Vagina (tissue), 2 donors: ENCODE data around the gene DGKH. TPM values are rescaled to one million over a fixed set of nuclear protein-coding genes. Genes with fewer than 3 reads are reported as not detected.
"Not testable (repeated sequence)": the region's sequence is repeated elsewhere in the genome, so short reads cannot be mapped to it uniquely, and the experiment has no call there.

Experiments
- DNase-seq, 2 donors: peaks; one replicate each; pipeline ENCODE4 v3.0.0-alpha.2; 2017; ENCODE audit errors: extremely low spot score in 2 of 2
- H3K27ac ChIP-seq: fragments of 200-600 bp; sonication (generic); one replicate; pipeline ENCODE4 v1.5.1; 2019
- H3K27me3 ChIP-seq: fragments of 200-600 bp; sonication (generic); one replicate; pipeline ENCODE4 v1.5.1; 2019
- H3K36me3 ChIP-seq, 2 donors: fragments of 200-600 bp; sonication (generic); one replicate each; pipeline ENCODE4 v1.5.1; 2017 to 2019
- H3K4me1 ChIP-seq: fragments of 200-600 bp; sonication (generic); one replicate; pipeline ENCODE4 v1.5.1; 2019
- H3K4me3 ChIP-seq, 2 donors: fragments of 200-600 bp; sonication (generic); 1 replicate in 1 of 2; 2 replicates in 1 of 2; pipeline ENCODE4 v1.5.1; 2016 to 2019
- H3K9me3 ChIP-seq: fragments of 200-600 bp; sonication (generic); one replicate; pipeline ENCODE4 v1.5.1; 2019
- CTCF ChIP-seq, 3 experiments: fragments of 450-650 bp in 2 of 3; fragments of 200-600 bp in 1 of 3; sonication (generic) in 1 of 3; IDR thresholded peaks; one replicate each; pipeline ENCODE4 v1.5.1; 2017 to 2019; ENCODE audit warnings: antibody characterized with exemption in 3 of 3, mild to moderate bottlenecking in 2 of 3, moderate library complexity in 2 of 3
- POLR2A ChIP-seq, 2 donors: fragments of 450-650 bp; IDR thresholded peaks; one replicate each; pipeline ENCODE4 v1.6.1; 2017; ENCODE audit warnings: antibody characterized with exemption in 2 of 2, mild to moderate bottlenecking in 2 of 2, moderate library complexity in 2 of 2
- POLR2AphosphoS5 ChIP-seq, 2 donors: sonication (generic); formaldehyde crosslinking; IDR thresholded peaks; one replicate each; pipeline ENCODE4 v1.9.0; 2017; ENCODE audit warnings: antibody characterized with exemption in 2 of 2, mild to moderate bottlenecking in 2 of 2, low read depth in 1 of 2; ENCODE audit not compliant: insufficient read depth in 1 of 2
- intact Hi-C: fragments of 100-400 bp; cut with DNase I; formaldehyde crosslinking; loops from one replicate; pipeline ENCODE4 v1.15.1; 2023
- total RNA-seq: library from RNA; depleted of rRNA; stranded (reverse); fragments of >200 nt; gene quantifications from one replicate; pipeline ENCODE4 v1.2.3, GENCODE V29; 2016

The DGKH gene
- total RNA-seq, 1 donor from 2014 or later: 29.7 TPM

- no peak for DNase-seq
- no peak overlapping the region for H3K4me3 ChIP-seq
- H3K27me3 ChIP-seq: no peaks in the 10 kb centered on the region
- intact Hi-C loops: loop anchor here (1.0 kb wide), 1 partner anchor 12 kb away; no protein-coding TSS in a partner anchor
- no peak for TF ChIP-seq POLR2AphosphoS5 (IDR thresholded peaks at IDR 0.05; ENCODE audit: insufficient read depth in 1 of 2, low read depth in 1 of 2)
- no peak for TF ChIP-seq CTCF (IDR thresholded peaks at IDR 0.05)
- no peak for TF ChIP-seq POLR2A (IDR thresholded peaks at IDR 0.05)
- no peaks in the 10 kb centered on the region for H3K9me3 ChIP-seq
- no peaks in the 10 kb centered on the region for H3K36me3 ChIP-seq
- H3K27ac ChIP-seq: no peak overlapping the region
- no peaks in the 10 kb centered on the region for H3K4me1 ChIP-seq
These were observed 88.1 kb downstream of the DGKH start for GRCh38 chr13:42136518-42136917.

GRCh38 chr13:42137856-42138537 lies 89.5 kb downstream of the DGKH start:
- intact Hi-C loops: no loop called here
- H3K4me3 ChIP-seq: no peak overlapping the region
- no peaks in the 10 kb centered on the region for H3K9me3 ChIP-seq
- no peak overlapping the region for H3K27ac ChIP-seq
- no peaks in the 10 kb centered on the region for H3K27me3 ChIP-seq
- no peaks in the 10 kb centered on the region for H3K4me1 ChIP-seq
- no peak for TF ChIP-seq POLR2AphosphoS5 (IDR thresholded peaks at IDR 0.05; ENCODE audit: insufficient read depth in 1 of 2, low read depth in 1 of 2)
- TF ChIP-seq POLR2A (IDR thresholded peaks at IDR 0.05): no peak
- TF ChIP-seq CTCF (IDR thresholded peaks at IDR 0.05): no peak
- no peak for DNase-seq
- H3K36me3 ChIP-seq: no peaks in the 10 kb centered on the region

GRCh38 chr13:42140494-42140893 lies 92.0 kb downstream of the DGKH start:
- H3K9me3 ChIP-seq: no peaks in the 10 kb centered on the region
- H3K36me3 ChIP-seq: no peaks in the 10 kb centered on the region
- H3K27me3 ChIP-seq: no peaks in the 10 kb centered on the region
- no peak overlapping the region for H3K27ac ChIP-seq
- H3K4me1 ChIP-seq: no peaks in the 10 kb centered on the region
- no peak for DNase-seq
- TF ChIP-seq POLR2A (IDR thresholded peaks at IDR 0.05) (no peak), POLR2AphosphoS5 (IDR thresholded peaks at IDR 0.05; ENCODE audit: insufficient read depth in 1 of 2, low read depth in 1 of 2) (no peak), CTCF (IDR thresholded peaks at IDR 0.05) (no peak)
- no peak overlapping the region for H3K4me3 ChIP-seq
- intact Hi-C loops: no loop called here

GRCh38 chr13:42141052-42141451 lies 92.6 kb downstream of the DGKH start:
- H3K9me3 ChIP-seq, H3K4me1 ChIP-seq, H3K27me3 ChIP-seq, H3K27ac ChIP-seq, H3K4me3 ChIP-seq, H3K36me3 ChIP-seq, intact Hi-C loops, DNase-seq: not testable (repeated sequence)

- DNase-seq: no peak
- Histone ChIP-seq H3K27me3 (no peaks in the 10 kb centered on the region), H3K27ac (no peak overlapping the region), H3K4me1 (no peaks in the 10 kb centered on the region), H3K4me3 (no peak overlapping the region), H3K9me3 (no peaks in the 10 kb centered on the region), H3K36me3 (no peaks in the 10 kb centered on the region)
- intact Hi-C loops: no loop called here
- no peak for TF ChIP-seq POLR2A (IDR thresholded peaks at IDR 0.05)
- no peak for TF ChIP-seq CTCF (IDR thresholded peaks at IDR 0.05)
- no peak for TF ChIP-seq POLR2AphosphoS5 (IDR thresholded peaks at IDR 0.05; ENCODE audit: insufficient read depth in 1 of 2, low read depth in 1 of 2)
These were observed 97.9 kb downstream of the DGKH start for GRCh38 chr13:42146359-42146758.
